Erythroblast (primary cell): ENCODE data around the gene PRKD3.

ENCODE experiments used
- GATA1 ChIP-seq: IDR thresholded peaks from 2 replicates; pipeline ENCODE4 v1.6.1; 2011; ENCODE audit warnings: low read depth, mild to moderate bottlenecking, control low read depth, low read length, moderate library complexity
- POLR2A ChIP-seq: IDR thresholded peaks from 2 replicates; pipeline ENCODE4 v1.6.1; 2011; ENCODE audit warnings: mild to moderate bottlenecking, low read length

- TF ChIP-seq POLR2A (no peak), GATA1 (no peak)
Measured at GRCh38 chr2:37307500-37307899, 17.1 kb downstream of the PRKD3 start.
